Coronary artery (tissue), 2 donors: ENCODE measurements around the gene AMPH.

Source experiments
- DNase-seq: peaks from one replicate; pipeline ENCODE4 v3.0.0-alpha.2; 2017; ENCODE audit warnings: low spot score
- H3K27ac ChIP-seq, 2 donors: fragments of 200-600 bp; sonication (generic); one replicate each; pipeline ENCODE4 v1.5.1; 2016 to 2019
- H3K4me3 ChIP-seq: fragments of 200-600 bp; sonication (generic); 2 replicates; pipeline ENCODE4 v1.5.1; 2016; ENCODE audit warnings: mild to moderate bottlenecking, moderate library complexity
- CTCF ChIP-seq: fragments of 200-600 bp; sonication (generic); IDR thresholded peaks from one replicate; pipeline ENCODE4 v1.5.1; 2019; ENCODE audit warnings: antibody characterized with exemption

The AMPH gene

GRCh38 chr7:38520741-38521140, 110.4 kb downstream of the AMPH start:
- Histone ChIP-seq H3K4me3 (no peak overlapping the region), H3K27ac (no peak overlapping the region)
- DNase-seq: no peak
- TF ChIP-seq CTCF: no peak

- Histone ChIP-seq H3K27ac (no peak overlapping the region), H3K4me3 (no peak overlapping the region)
- TF ChIP-seq CTCF: no peak
- no peak for DNase-seq
Observed at GRCh38 chr7:38518541-38518940, 112.6 kb downstream of the AMPH start.

- no peak overlapping the region for H3K4me3 ChIP-seq
- no peak overlapping the region for H3K27ac ChIP-seq
- DNase-seq: no peak
- TF ChIP-seq CTCF: no peak
Observed at GRCh38 chr7:38512704-38513103, 118.5 kb downstream of the AMPH start.

- no peak for DNase-seq
- Histone ChIP-seq H3K27ac (no peak overlapping the region), H3K4me3 (no peak overlapping the region)
- no peak for TF ChIP-seq CTCF
Observed at GRCh38 chr7:38512291-38512690, 118.9 kb downstream of the AMPH start.

GRCh38 chr7:38507384-38507783, 123.8 kb downstream of the AMPH start:
- Histone ChIP-seq H3K4me3 (no peak overlapping the region), H3K27ac (no peak overlapping the region)
- no peak for TF ChIP-seq CTCF
- no peak for DNase-seq

- H3K4me3 ChIP-seq: no peak overlapping the region
- H3K27ac ChIP-seq: no peak overlapping the region
- no peak for DNase-seq
- TF ChIP-seq CTCF: no peak
Observed at GRCh38 chr7:38506756-38507155, 124.4 kb downstream of the AMPH start.

- no peak overlapping the region for H3K4me3 ChIP-seq
- TF ChIP-seq CTCF: no peak
Observed at GRCh38 chr7:38506004-38506403, 125.2 kb downstream of the AMPH start.

More at GRCh38 chr7:38506004-38506403, 125.2 kb downstream of the AMPH start:
- no peak overlapping the region for H3K27ac ChIP-seq
- no peak for DNase-seq
